ENCODE measurements around the gene PARP6.

GRCh38 chr15:72318408-72318942 is 46.1 kb upstream of the PARP6 start:
- no peak for TF ChIP-seq STAT6 (CRISPR knock-in tag; conservative IDR thresholded peaks at IDR 0.05; ENCODE audit: low read depth)
- no peak for TF ChIP-seq CTCF (IDR thresholded peaks at IDR 0.05)
- TF ChIP-seq IRF1 (CRISPR knock-in tag; IDR thresholded peaks at IDR 0.05): no peak
- no peak for TF ChIP-seq USF2 (CRISPR knock-in tag; IDR thresholded peaks at IDR 0.05)
- no peak for TF ChIP-seq TEAD4 (CRISPR knock-in tag; IDR thresholded peaks at IDR 0.05)
- TF ChIP-seq AFF4 (CRISPR knock-in tag; IDR thresholded peaks at IDR 0.05; ENCODE audit: borderline replicate concordance): no peak
- TF ChIP-seq ZBTB21 (CRISPR knock-in tag; IDR thresholded peaks at IDR 0.05; ENCODE audit: borderline replicate concordance): no peak
